ENCODE measurements around the gene RAB30. TPM values are rescaled to one million over a fixed set of nuclear protein-coding genes. Genes with fewer than 3 reads are reported as not detected.

RAB30 gene
- total RNA-seq, 1 experiment from 2014 or later: 1.5 TPM

DNA sequence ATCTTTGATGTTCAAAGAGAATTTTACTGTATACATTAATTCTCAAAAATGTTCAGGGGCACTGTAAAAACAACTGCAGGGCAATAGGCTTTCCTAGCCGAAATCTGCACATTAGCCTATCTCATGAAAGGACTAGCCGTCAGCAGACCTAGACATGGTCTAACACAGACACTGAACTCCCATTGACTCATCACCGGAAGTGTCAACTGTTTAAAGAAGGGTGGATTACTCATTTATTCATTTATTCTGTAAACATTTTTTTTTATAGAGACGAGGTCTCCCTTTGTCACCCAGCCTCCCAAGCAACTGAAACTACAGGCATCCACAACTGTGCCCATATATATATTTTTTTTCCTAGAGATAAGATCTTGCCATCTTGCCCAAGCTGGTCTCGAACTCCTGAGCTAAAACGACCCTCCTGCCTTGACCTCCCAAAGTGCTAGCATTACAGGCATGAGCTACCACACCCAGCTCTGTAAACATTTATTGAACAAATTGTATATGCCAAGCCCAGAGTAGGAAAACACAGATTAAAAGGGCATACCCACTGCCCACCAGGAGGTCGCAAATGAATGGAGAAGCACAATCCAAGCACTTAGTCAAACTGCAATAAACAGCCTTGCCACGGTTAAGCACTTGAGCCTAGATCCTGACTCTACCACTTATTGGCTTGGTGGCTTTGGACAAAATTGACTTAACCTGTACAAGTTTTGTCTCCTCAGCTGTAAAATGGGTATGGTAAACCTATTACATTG, 26.6 kb downstream of the RAB30 start:
- TF ChIP-seq CTCF (IDR thresholded peaks at IDR 0.05; ENCODE audit: unreplicated experiment): no peak
- no TSS peak for BruUV-seq (replicated peaks)
- no peak overlapping the region for H3K4me3 Mint-ChIP-seq (ENCODE audit: low read depth, unreplicated experiment)

DNA sequence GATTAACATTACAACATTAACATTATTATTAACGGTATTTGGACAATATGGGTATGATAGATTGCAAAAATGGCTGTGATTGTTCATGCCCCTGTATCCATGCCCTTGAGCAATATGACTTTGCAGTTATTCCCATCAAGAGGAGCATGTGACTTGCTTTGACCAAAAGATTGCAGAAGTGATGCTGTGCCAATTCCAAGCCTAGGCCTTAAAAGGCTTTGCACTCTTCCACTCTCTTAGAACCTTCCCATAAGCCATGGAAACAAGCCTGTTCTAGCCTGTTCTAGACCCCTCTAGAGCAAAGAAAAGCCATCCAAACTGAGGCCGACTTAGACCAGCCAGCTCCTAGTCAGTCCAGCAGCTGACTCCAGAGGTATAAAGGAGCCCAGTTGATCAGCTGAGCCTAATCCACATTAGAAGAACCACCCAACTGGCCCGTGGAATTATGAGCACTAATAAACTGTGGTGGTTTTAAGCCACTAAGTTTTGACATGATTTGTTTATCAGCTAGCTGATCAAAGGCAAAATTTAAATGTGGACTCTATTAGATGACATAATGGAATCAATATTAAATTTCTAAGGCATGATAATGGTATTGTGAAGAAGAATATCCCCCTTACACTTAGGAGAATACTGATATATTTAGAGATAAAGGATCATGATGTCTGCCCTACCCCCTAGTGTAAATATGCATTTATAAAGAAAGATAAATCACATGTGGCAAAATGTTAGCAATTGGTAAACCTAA, 28.6 kb downstream of the RAB30 start:
- TF ChIP-seq CTCF (IDR thresholded peaks at IDR 0.05; ENCODE audit: unreplicated experiment): no peak
- CTCF ChIA-PET: no interaction called here
- H3K9me3 Mint-ChIP-seq (ENCODE audit: low read depth, unreplicated experiment): no peaks in the 10 kb centered on the region
- H3K36me3 Mint-ChIP-seq (ENCODE audit: insufficient read depth, unreplicated experiment): no peaks in the 10 kb centered on the region
- H3K4me3 Mint-ChIP-seq (ENCODE audit: low read depth, unreplicated experiment): no peak overlapping the region
- no TSS peak for BruUV-seq (replicated peaks)
- no peak for DNase-seq
- no peaks in the 10 kb centered on the region for H3K4me1 Mint-ChIP-seq (ENCODE audit: low read depth, unreplicated experiment)
- intact Hi-C loops (cut with micrococcal nuclease; ENCODE audit: unreplicated experiment): no loop called here
- H3K27me3 Mint-ChIP-seq (ENCODE audit: unreplicated experiment): no peaks in the 10 kb centered on the region
- H3K27ac Mint-ChIP-seq (ENCODE audit: unreplicated experiment): no peak overlapping the region

More for the DNA sequence above, 26.6 kb downstream of the RAB30 start:
- Mint-ChIP-seq H3K27me3 (ENCODE audit: unreplicated experiment) (no peaks in the 10 kb centered on the region), H3K4me1 (ENCODE audit: low read depth, unreplicated experiment) (no peaks in the 10 kb centered on the region), H3K9me3 (ENCODE audit: low read depth, unreplicated experiment) (no peaks in the 10 kb centered on the region), H3K36me3 (ENCODE audit: insufficient read depth, unreplicated experiment) (no peaks in the 10 kb centered on the region), H3K27ac (ENCODE audit: unreplicated experiment) (no peak overlapping the region)
- intact Hi-C loops (cut with micrococcal nuclease; ENCODE audit: unreplicated experiment): no loop called here
- no peak for DNase-seq
- CTCF ChIA-PET: interaction anchor here (0.6 kb wide), 1 partner anchor 180 kb away, joined by 6 read pairs; no protein-coding TSS in a partner anchor

DNA sequence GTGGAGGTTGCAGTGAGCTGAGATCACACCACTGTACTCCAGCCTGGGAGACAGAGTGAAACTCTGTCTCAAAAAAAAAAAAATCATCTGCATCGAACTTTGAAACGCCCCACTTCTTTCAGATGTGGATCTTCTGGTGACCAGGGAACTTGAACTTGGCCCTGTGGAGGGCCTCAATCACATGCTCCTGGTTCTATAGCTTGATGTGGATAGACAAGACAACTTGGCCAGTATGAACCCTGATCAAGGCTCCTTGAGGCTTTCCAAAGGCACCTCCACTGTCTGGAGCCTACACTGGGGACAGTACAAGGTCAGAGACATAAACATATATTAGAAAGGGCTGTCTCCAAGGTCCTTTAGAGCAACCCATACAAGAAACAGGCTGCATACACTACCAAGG, 30.6 kb downstream of the RAB30 start:
- Mint-ChIP-seq H3K27ac (ENCODE audit: unreplicated experiment) (no peak overlapping the region), H3K4me1 (ENCODE audit: low read depth, unreplicated experiment) (no peaks in the 10 kb centered on the region), H3K4me3 (ENCODE audit: low read depth, unreplicated experiment) (no peak overlapping the region), H3K9me3 (ENCODE audit: low read depth, unreplicated experiment) (no peaks in the 10 kb centered on the region), H3K36me3 (ENCODE audit: insufficient read depth, unreplicated experiment) (no peaks in the 10 kb centered on the region), H3K27me3 (ENCODE audit: unreplicated experiment) (no peaks in the 10 kb centered on the region)
- no TSS peak for BruUV-seq (replicated peaks)
- CTCF ChIA-PET: interaction anchor here (0.6 kb wide), 1 partner anchor 58 kb away, joined by 3 read pairs; no protein-coding TSS in a partner anchor
- intact Hi-C loops (cut with micrococcal nuclease; ENCODE audit: unreplicated experiment): no loop called here
- no peak for DNase-seq
- TF ChIP-seq CTCF (IDR thresholded peaks at IDR 0.05; ENCODE audit: unreplicated experiment): no peak

DNA sequence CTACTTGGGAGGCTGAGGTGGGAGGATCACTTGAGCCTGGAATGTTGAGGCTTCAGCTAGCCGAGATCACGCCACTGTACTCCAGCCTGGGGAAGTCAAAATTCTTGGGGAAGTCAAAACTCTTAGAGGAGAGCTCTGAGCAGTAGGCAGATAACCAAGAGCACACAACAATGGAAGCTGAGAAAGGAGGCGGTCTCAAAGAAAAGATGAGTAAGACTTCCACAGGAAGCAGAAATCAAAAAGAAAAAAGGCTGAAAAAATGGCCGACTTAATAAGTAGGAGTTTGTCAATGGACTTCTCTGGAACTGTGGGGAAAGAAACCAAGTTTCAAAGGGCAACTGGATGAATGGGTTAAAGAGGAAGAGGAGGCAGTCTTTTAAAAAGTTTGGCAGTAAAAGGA, 32.1 kb downstream of the RAB30 start:
- Mint-ChIP-seq H3K27ac (ENCODE audit: unreplicated experiment) (no peak overlapping the region), H3K36me3 (ENCODE audit: insufficient read depth, unreplicated experiment) (no peaks in the 10 kb centered on the region), H3K4me3 (ENCODE audit: low read depth, unreplicated experiment) (no peak overlapping the region), H3K27me3 (ENCODE audit: unreplicated experiment) (no peaks in the 10 kb centered on the region), H3K4me1 (ENCODE audit: low read depth, unreplicated experiment) (peaks cover 4% of the 10 kb centered on the region), H3K9me3 (ENCODE audit: low read depth, unreplicated experiment) (no peaks in the 10 kb centered on the region)
- intact Hi-C loops (cut with micrococcal nuclease; ENCODE audit: unreplicated experiment): no loop called here
- DNase-seq: no peak
- TF ChIP-seq CTCF (IDR thresholded peaks at IDR 0.05; ENCODE audit: unreplicated experiment): no peak
- BruUV-seq (replicated peaks): no TSS peak
- CTCF ChIA-PET: no interaction called here

Data from Calu3 (cell line).